HG03457 (cell line): Measurements from ENCODE around the gene RBMS1.
A peak's percentile ranks its signal among the peaks of the same experiment; 100 is the strongest.

Experiments
- ATAC-seq: cut with Tn5 transposase; IDR thresholded peaks from one replicate; pipeline ENCODE4 v1.9.1; 2021; ENCODE audit warnings: moderate number of reproducible peaks; ENCODE audit not compliant: unreplicated experiment

The RBMS1 gene

DNA sequence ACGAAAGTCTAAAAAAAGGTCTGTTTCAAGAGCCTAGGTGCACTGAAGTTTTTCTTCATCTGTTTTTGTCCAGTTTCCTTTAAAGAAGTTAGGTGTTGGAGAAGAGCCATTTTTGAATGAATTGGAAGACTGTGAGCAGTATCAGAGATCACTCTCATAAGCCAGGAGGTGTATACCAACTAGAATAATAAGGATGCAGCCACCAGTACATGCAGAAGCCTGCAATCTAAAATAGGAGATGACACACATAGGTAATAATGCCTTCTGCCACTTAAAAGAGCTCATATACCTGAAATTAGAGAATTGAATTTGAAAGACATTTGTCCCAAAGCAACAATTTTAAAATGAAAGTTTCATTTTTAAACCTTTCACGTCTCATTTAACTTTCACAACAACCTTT, 81.7 kb downstream of the RBMS1 start:
- no peak for ATAC-seq

DNA sequence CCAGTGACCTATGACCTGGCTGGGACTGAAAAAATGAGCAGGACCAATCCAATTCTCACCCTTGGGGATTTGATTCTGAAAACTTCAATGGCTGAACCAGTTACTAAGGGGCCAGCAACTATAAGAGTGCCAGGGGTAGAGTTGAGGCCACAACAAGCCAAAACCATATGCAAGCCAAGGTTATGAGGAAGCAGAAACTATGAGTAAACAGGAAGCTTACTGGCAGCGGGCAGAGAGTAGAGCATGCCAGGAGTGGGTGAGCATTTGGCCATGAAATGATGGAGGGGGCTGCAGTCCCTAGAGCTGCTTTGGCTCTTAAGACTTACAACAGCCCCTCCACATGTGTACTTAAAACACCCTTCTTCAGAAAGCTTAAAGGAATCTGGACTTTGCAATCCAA, 82.4 kb downstream of the RBMS1 start:
- no peak for ATAC-seq

DNA sequence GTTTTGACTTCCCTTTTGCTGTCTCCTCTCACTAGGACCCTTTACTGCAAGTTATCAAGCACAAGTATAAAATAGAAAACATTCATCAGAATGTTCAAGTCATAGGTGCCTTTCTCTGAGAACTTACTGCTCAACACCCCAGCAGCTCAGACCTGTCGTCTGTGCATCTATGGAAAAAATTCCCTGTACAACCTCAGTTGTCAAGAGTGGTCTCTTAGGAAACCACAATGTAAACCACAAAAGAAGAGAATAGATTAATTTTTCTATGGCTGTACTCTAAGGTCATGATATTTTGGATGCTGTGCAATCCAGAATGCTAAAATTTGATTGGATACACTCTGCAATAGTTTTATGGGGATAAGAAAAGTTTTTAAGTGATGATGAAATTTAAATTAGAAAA, 84.1 kb downstream of the RBMS1 start:
- ATAC-seq, result no peak

DNA sequence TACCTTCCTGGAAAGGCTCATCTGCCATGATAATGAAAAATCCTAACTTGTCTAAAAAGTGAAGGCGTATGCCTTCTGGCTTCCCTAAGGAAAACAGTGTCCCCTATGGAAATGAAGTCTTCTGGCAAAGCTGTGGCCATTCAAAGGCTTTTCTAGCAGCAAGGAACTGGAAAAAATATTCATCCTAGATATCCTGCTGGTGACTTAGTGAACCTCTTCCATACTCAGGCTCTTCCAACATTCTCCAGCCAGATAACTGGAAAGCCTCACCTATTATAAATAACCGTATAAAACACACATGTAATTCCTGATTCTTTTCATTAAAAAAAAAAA, 84.7 kb downstream of the RBMS1 start:
- no peak for ATAC-seq

DNA sequence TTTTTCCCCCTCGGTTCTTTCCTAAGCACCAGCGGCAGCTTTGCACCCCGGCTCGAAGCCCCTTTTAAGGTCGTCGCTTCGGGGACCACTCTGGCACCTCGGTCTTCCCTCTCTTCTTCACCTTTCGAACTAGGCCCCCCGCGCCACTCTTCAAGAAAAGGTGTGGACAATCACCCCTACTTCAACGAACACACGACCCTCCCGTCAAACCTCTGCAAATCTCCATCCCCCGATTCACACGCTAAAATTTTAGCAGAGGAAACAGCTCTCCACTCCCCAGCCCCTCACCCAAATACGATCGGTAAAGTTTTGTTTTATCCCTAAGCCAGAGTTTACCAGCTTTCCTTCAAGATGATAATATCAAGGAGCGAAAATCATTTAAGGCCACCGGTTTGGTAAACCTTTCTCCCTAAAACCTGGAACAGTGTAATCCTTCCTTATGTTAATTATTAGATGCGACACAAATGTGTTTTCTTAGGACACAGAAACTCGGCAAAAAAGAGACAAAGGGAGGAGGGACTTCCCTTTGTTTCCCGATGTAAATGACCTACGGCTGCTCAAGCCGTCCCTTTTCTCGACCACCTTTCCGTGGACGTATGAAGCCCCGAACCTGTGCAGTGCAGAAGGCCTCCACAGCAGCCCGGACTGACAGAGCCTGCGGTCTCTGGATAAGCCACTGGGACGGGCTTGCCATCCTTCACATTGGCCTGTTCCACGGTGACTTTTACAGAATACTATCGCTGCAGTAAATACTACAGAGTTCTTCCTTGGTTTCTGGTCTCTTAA, 85.2 kb downstream of the RBMS1 start:
- ATAC-seq, result no peak

DNA sequence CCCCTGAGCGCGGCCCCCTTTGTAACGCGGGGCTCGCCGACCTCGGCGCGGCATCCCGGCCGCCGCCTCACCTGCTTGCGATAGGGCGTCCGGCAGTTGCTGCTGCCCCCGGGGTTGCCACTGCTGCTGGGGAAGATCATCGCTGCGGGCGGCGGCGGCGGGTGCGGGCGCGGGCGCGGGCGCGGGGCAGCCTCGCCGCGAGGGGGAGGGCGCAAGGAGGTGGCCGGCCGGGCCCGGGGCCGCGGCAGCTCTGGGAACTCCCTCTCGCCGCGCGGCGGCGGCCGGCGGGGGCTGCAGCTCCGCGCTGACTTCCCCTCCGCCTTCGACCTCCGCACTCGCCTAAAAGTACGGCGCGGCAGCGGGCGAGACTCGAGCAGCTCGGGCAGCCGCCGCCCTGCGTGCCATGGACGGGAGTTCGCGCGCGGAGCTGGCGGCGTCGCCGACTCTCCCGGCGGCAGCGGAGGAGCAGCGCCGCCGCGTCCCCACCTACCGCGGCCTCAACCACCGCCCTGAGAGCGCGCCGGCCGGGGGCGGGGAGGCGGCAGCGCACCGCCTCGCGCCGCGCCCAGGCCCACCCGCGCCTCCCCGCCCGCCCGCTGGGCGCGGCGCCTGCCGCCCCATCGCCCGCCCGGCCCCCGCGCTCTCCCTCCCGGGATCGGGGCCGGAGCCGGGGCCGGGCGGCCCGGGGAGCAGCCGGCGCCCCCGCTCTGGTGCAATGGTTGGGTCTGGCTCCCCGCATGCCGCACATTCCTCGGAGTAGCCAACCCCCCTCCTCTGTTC, 86.0 kb downstream of the RBMS1 start:
- ATAC-seq, result peak; percentile 47

DNA sequence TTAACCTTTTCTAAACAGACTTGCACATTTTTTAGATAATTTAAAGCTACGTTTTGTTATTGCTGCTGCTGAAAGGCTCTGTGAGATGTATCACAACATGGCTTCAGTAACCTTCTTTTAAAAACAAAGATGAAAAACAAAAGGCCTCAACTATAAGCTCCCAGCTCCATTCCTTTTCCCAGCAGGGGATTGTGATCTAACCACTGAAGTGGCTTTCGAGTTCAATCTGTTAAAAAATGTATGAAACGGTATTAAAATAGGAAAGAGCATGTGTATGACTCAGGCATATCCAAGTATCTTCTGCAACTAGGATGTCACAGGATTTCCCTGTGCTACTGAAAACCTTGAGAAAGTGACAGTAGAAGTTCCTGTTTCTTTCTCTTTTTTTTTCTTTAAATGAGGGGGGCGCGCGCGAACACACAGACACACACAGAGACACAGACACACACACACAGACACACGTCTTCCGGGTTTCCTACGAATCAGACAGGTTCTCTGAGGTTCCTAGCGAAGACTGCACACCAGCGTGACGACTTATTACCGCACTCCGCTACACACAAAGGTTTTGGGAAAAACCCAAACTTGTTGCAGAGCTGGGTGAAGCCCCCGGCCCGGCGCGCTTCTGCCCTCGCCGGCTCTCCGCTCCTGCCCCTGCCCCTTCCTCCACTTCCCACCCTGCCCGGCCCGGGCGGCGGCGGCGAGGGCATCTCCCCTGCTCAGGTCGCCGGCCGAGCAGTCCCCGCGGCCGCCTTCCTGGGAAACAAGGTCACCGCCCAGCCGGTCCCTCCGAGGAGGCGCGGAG, 86.8 kb downstream of the RBMS1 start:
- peak; percentile 48 for ATAC-seq

DNA sequence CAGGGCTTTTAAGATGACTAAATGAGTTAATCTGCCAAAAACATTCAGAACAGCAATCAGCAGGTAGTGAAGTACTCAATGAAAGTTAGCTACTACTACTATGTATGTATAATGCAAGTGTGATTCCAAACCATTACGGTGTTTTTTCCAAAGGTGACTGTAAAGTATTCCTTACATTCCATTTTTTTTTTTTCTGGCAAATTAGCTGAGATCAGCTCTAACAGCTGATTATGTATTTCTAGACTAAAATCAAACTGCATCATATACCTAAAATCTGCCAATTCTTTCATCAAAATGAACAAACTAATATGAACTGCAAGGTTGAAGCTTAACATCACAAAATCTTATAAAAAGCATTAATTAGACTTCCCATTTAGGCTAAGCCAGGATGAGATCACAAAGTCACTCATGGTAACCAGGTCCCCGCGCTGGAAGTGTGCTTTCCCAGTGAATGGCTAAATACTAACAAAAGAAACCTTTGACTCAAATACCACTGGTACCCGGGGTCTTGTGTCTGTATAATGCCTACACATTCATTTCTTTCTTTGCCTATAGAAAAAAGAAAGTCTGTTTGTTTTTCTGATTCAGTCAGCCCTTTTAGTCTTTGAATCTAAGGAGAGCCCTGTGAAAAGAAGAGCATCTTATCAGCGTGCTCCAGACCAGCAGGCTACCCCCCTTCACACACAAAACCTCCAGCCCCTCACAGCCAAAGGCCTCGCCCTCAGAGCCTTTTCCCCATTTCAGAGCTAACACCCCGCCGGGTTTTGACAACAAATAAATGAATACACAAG, 88.3 kb downstream of the RBMS1 start:
- ATAC-seq, result no peak

DNA sequence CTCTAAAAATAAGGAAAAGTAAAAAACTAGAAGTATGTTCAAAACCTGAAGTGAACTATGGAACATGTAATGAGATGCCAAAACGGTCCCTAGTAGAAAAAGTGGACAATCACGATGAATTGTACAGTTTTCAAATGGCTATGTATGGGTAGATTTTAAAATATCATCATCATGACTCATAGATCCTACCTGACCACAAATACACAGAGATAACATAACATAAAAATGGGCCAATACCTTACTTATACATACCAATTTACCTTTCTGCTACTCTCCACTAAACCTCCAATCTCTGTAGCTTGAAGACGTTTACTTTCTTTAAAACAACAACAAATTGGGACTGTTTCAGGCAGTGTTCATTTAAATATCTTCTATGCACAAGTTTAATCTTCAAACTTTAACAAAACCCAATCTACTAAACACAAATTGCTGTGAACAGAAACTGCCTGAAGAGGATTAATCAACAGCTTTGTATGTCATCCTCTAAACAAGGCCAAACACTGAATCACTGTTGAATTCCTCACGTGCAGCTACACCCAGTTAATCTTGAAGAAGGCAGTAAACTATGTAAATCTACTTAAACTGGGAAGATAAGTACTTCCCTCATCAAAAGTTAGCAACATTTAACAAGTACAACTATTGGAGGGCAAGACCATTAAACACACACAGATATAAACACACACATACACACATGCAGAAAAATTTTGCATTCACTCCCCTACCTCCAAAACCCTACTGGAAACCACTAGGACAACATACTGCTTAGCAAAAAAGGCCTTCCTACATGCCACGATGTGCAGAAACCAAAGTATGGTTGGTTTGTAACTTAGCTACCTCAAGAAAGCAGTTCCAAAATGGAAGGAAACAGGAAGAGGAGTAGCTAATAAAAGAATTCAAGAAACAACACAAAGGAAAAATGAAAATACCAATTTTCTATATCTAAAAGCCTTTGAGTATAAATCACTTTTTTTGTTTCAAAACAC, 90.3 kb downstream of the RBMS1 start:
- no peak for ATAC-seq

DNA sequence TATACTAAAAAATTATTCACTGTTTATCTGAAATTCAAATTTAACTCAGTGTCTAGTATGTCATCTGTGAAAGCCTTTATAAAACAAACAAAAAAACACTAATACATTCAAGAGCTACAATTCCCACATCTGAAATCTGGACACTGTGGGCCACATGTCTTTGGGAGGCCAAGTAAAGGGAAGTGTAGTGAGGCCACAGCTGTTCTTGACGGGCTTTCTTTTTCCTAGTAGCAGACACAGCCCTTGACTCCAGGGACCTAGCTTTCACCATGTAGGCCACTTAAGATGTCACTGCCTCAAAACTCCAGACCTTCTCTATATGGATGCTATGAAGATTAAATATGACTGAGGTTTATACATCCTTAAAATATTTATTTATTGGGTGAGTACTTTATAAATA, 91.1 kb downstream of the RBMS1 start:
- ATAC-seq, result no peak

DNA sequence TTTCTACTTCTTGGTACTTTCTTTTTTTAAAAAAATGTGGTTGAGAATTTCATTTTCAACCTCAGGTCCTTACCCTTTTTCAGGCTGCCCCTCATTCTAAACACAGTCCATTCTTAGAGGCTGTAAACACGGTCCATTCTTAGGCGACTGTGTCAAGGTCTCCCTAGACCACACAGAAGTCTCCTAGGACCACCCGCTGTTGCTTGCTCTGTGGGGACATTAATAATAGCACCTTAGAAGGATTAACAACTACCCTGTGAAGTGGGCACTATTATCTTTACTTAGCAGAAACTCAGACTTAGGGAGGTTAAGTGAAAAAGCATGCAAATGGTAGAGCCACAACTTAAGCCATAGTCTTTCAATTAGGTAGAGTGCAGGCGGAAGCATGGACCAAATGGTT, 91.7 kb downstream of the RBMS1 start:
- ATAC-seq, result no peak

DNA sequence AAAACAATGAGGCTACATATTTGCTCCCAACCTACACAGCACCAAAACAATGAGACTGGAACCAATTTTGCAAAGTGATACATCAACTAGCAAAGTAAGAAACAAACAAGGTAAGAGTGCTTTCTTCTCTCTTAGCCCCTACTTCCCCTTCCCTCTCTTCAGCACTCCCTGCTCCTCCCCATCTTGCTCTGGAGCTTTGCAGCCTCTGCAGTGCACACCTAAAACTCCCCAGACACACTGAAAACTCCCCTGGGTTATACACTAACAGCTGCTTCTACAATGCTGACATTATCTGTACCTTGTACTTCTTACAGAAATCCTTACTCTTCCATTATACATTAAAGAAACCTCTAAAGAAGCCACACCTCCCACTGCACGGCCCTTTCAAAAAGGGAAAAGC, 93.7 kb downstream of the RBMS1 start:
- no peak for ATAC-seq

DNA sequence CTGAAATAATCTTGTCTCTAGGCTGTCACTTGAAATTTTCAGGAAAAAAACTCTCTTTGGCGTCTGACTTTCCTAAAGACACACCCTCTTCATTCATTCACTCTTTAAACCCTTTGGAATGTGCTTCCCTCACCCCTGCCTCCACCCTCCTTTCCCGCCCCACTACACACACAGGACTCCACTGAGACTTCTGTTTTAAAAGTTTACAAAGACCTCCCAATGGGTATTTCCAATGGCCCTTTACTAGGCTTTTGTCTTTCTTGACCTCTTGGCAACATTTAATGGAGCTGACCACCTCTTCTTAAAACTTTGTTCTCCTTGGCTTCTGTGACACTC, 96.1 kb downstream of the RBMS1 start:
- ATAC-seq, result no peak

DNA sequence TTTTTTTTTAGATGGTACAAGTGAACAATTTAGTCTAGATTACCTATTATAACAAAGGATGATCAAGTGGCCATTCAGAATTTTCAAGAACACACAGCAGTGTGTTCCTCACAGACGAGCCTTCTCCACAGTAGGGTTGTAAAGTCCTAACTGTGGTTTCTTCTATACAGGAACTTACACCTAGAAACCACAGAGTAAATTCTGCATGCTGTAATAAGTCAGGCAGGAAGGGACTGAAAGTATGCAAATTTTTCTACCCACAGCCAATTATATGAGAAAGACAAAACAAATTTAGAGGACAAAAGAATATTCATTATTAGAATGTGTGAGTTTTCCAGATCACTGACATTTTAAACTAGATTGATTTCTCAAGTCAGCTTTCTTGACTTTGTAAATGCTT, 99.5 kb downstream of the RBMS1 start:
- ATAC-seq, result peak; percentile 99

DNA sequence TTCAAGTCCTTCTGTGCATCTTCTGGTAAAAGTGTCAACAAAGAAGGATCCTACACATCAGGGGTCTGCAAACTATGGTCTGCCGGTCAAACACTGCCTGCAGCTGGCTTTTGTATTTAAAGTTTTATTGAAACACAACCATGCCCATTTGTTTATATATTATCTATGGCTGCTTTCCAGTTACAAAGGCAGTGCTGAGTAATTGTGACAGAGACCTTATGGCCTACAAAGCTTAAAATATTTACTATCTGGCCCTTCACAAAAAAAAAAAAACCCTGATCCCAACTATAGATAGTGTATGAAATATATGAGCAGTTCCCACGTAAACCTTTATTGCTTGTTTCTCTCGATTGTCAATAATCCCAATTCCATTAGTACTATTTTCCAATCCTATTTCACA, 101.4 kb downstream of the RBMS1 start:
- no peak for ATAC-seq

DNA sequence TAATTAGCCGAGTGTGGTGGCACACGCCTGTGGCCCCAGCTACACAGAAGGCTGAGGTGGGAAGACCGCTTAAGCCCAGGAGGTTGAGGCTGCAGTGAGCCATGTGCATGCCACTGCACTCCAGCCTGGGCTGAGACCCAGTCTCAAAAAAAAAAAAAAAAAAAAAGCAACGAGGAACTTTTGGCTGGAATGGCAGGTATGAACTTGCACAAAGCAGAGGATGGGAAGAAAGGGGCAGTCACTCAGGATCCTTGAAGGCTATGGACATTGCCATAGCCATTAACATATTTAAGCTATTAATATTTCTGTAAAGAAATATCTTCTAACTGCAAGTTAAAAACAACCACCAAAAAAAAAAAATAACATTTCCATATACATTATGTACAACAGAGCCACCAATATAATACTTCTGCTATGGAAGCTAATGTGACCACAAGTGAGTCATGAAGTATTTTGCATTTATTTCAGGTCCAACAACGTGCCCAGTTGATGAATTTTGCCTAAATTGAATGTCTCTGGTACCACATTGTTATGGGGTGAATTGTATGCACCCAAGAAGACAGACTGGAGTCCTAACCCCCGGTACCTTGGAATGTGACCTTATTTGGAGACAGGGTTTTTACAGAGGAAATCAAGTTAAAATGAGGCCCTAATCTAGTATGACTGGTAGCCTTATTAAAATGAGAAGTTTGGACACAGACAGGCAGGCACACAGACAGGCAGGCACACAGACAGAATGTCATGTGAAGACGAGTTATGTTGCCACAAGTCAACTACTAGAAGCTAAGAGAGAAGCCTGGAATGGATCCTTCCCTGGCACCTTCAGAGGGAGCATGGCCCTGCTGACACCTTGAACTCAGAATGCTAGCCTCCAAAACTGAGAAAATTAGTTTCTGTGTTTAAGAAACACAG, 102.8 kb downstream of the RBMS1 start:
- ATAC-seq, result no peak

DNA sequence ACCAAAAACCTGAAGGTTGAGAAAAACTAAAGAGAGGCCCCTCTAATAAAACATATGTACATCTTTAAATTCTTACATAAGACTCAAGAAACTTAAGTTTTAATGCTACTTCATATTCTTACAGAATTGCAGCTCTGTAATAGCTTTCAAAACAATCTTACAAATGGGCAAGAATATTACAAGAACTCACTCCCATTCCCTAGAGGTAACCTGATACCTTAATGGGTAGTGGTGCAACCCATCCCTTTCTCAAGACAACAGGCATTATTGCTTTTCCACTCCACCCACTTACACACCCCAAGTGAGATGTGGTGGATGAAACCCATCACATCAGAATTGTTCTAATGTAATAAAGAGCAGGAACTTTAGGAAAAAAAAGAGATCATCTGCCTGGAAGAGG, 103.7 kb downstream of the RBMS1 start:
- no peak for ATAC-seq

DNA sequence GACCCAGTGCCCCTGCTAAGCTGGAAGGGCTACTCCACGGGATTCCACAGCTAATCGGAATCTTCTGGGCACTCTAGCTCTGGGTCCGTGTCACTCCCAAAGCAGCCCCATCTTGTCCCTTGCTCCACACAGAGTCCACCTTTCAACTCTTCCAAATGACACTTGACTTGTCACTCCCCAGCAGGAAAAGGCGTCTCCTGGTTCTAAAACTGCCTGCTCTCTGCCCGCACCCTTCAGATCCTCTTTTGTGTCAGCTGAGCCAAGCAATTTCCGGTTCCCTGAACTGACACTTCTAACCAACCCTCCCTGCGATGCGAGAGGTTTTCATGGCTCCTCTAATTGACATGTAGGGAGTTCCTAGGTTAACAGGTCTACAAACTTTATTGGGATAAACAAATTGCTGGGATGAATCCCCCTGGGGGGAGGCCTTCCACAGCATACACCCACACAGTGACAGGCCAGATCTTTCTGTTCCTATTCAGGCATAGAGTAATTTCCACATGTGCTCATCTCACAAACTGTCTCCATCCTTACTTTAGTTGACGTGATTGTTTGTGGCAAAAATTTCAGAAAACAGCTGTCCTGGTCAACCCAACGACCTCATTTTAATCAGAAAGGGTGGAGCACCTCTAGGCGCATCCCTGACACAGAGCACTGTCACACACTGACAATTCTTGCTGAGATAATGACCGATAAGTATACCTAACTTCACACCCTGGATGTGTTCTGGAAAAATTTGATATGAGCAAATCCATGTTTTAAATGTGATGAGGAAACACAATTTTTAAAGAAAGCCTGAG, 104.9 kb downstream of the RBMS1 start:
- ATAC-seq, result no peak
